Mesodermal cell (in vitro differentiated cells): ENCODE data around the gene NEDD9.

Experiments used
- H3K27ac ChIP-seq: 2 replicates; pipeline ENCODE4 v1.7.0; 2013; ENCODE audit warnings: mild to moderate bottlenecking, low read depth, low read length, moderate library complexity; ENCODE audit not compliant: severe bottlenecking
- H3K36me3 ChIP-seq: 2 replicates; pipeline ENCODE4 v1.7.1; 2013; ENCODE audit warnings: mild to moderate bottlenecking, low read length, moderate library complexity; ENCODE audit not compliant: control insufficient read depth, insufficient read depth
- H3K4me1 ChIP-seq: one replicate; pipeline ENCODE4 v1.7.1; 2013; ENCODE audit warnings: mild to moderate bottlenecking, low read length; ENCODE audit not compliant: insufficient read depth, control insufficient read depth, poor library complexity, severe bottlenecking
- H3K4me3 ChIP-seq: 2 replicates; pipeline ENCODE4 v1.7.0; 2013; ENCODE audit warnings: low read length, control low read depth, mild to moderate bottlenecking; ENCODE audit not compliant: insufficient read depth, poor library complexity, severe bottlenecking; ENCODE audit errors: extremely low read depth
- H3K9me3 ChIP-seq: 2 replicates; pipeline ENCODE4 v1.7.1; 2013; ENCODE audit warnings: mild to moderate bottlenecking, low read length, moderate library complexity; ENCODE audit not compliant: control insufficient read depth
- WGBS, 2 experiments: methylation state at CpG; one replicate each; pipeline ENCODE4 v1.1.5; 2013; ENCODE audit warnings: missing lambda C conversion rate in 2 of 2; ENCODE audit not compliant: insufficient coverage in 2 of 2; 5-methylcytosine and 5-hydroxymethylcytosine counted together

Gene NEDD9

GRCh38 chr6:11153447-11153846 lies 79.0 kb downstream of the NEDD9 start:
- WGBS, 2 experiments = 91 to 93% methylated on average over 3 to 6 of the region's 6 CpGs
- H3K4me3 ChIP-seq = no peak overlapping the region
- H3K27ac ChIP-seq = no peak overlapping the region
- H3K9me3 ChIP-seq = no peaks in the 10 kb centered on the region
- H3K4me1 ChIP-seq = no peaks in the 10 kb centered on the region
- H3K36me3 ChIP-seq = no peaks in the 10 kb centered on the region

- Histone ChIP-seq H3K36me3 (no peaks in the 10 kb centered on the region), H3K4me1 (no peaks in the 10 kb centered on the region), H3K9me3 (no peaks in the 10 kb centered on the region), H3K4me3 (no peak overlapping the region), H3K27ac (no peak overlapping the region)
Observed at GRCh38 chr6:11152581-11152980, 79.9 kb downstream of the NEDD9 start.

GRCh38 chr6:11151488-11151887 lies 81.0 kb downstream of the NEDD9 start:
- Histone ChIP-seq H3K4me3 (no peak overlapping the region), H3K4me1 (no peaks in the 10 kb centered on the region), H3K9me3 (no peaks in the 10 kb centered on the region), H3K36me3 (no peaks in the 10 kb centered on the region), H3K27ac (no peak overlapping the region)
- WGBS, 2 experiments = 88 to 100% methylated on average over 1 of the region's 1 CpG

- Histone ChIP-seq H3K36me3 (no peaks in the 10 kb centered on the region), H3K4me1 (no peaks in the 10 kb centered on the region), H3K4me3 (no peak overlapping the region), H3K9me3 (no peaks in the 10 kb centered on the region), H3K27ac (no peak overlapping the region)
- WGBS, 2 experiments = 87 to 100% methylated on average over 1 to 2 of the region's 3 CpGs
Observed at GRCh38 chr6:11149551-11149950, 82.9 kb downstream of the NEDD9 start.

- 84 to 96% methylated on average over 2 to 4 of the region's 4 CpGs for WGBS, 2 experiments
Observed at GRCh38 chr6:11146117-11146826, 86.2 kb downstream of the NEDD9 start.

GRCh38 chr6:11144393-11144851 lies 88.0 kb downstream of the NEDD9 start:
- Histone ChIP-seq H3K27ac (no peak overlapping the region), H3K36me3 (no peaks in the 10 kb centered on the region), H3K4me1 (peaks cover 9% of the 10 kb centered on the region), H3K9me3 (no peaks in the 10 kb centered on the region), H3K4me3 (no peak overlapping the region)
- WGBS, 2 experiments = 9 to 29% methylated on average over 4 to 5 of the region's 6 CpGs

More at GRCh38 chr6:11146117-11146826, 86.2 kb downstream of the NEDD9 start:
- Histone ChIP-seq H3K4me1 (no peaks in the 10 kb centered on the region), H3K36me3 (no peaks in the 10 kb centered on the region), H3K9me3 (no peaks in the 10 kb centered on the region), H3K4me3 (no peak overlapping the region), H3K27ac (no peak overlapping the region)

- H3K27ac ChIP-seq = no peak overlapping the region
- 86 to 91% methylated on average over 9 of the region's 10 CpGs for WGBS, 2 experiments
Observed at GRCh38 chr6:11143394-11144371, 88.8 kb downstream of the NEDD9 start.

GRCh38 chr6:11142296-11143027 lies 90.0 kb downstream of the NEDD9 start:
- H3K36me3 ChIP-seq = no peaks in the 10 kb centered on the region
- 93 to 95% methylated on average over 2 of the region's 8 CpGs for WGBS, 2 experiments
- H3K4me3 ChIP-seq = no peak overlapping the region
- H3K9me3 ChIP-seq = no peaks in the 10 kb centered on the region
- H3K4me1 ChIP-seq = peaks cover 16% of the 10 kb centered on the region
- no peak overlapping the region for H3K27ac ChIP-seq

More at GRCh38 chr6:11143394-11144371, 88.8 kb downstream of the NEDD9 start:
- Histone ChIP-seq H3K4me3 (no peak overlapping the region), H3K36me3 (no peaks in the 10 kb centered on the region), H3K4me1 (peaks cover 16% of the 10 kb centered on the region), H3K9me3 (no peaks in the 10 kb centered on the region)

- peaks cover 16% of the 10 kb centered on the region for H3K4me1 ChIP-seq
- no peaks in the 10 kb centered on the region for H3K36me3 ChIP-seq
- no peaks in the 10 kb centered on the region for H3K9me3 ChIP-seq
- 71 to 83% methylated on average over 1 of the region's 3 CpGs for WGBS, 2 experiments
- no peak overlapping the region for H3K4me3 ChIP-seq
- no peak overlapping the region for H3K27ac ChIP-seq
Observed at GRCh38 chr6:11141295-11141694, 91.2 kb downstream of the NEDD9 start.

GRCh38 chr6:11140056-11140455 lies 92.4 kb downstream of the NEDD9 start:
- H3K9me3 ChIP-seq = no peaks in the 10 kb centered on the region
- peaks cover 10% of the 10 kb centered on the region for H3K36me3 ChIP-seq
- no peak overlapping the region for H3K4me3 ChIP-seq
- no peak overlapping the region for H3K27ac ChIP-seq
- WGBS, 2 experiments = 83 to 90% methylated on average over 3 of the region's 3 CpGs
- H3K4me1 ChIP-seq = peaks cover 24% of the 10 kb centered on the region
